Activated CD4-positive, alpha-beta memory T cell treated with anti-CD3 and anti-CD28 coated beads, Interleukin-2, amount 10 ng/mL, durations not matched to agents 7 days and 5 days (primary cell): Measurements from ENCODE around the gene PRPF18. TPM values are rescaled to one million over a fixed set of nuclear protein-coding genes. Genes with fewer than 3 reads are reported as not detected.

Source experiments
- CTCF ChIA-PET: fragments of 350-600 bp; sonication (Branson Sonifier 250); formaldehyde crosslinking; loops from one replicate; lab custom pipeline; 2021; ENCODE audit warnings: antibody characterized with exemption, inconsistent platforms; lab: Charles Lee
- POLR2A ChIA-PET: fragments of 350-600 bp; sonication (Branson Sonifier 250); formaldehyde crosslinking; loops from one replicate; lab custom pipeline; 2021; ENCODE audit warnings: antibody characterized with exemption; lab: Charles Lee
- DNase-seq: peaks from one replicate; pipeline ENCODE4 v3.0.0-alpha.2; 2020
- H3K27ac Mint-ChIP-seq: one replicate; pipeline ENCODE4 v1.8.0; 2021; ENCODE audit warnings: mild to moderate bottlenecking, mixed read lengths
- H3K27me3 Mint-ChIP-seq: one replicate; pipeline ENCODE4 v1.8.0; 2021; ENCODE audit warnings: mixed read lengths
- H3K36me3 Mint-ChIP-seq: one replicate; pipeline ENCODE4 v1.8.0; 2021; ENCODE audit warnings: low read depth, mixed read lengths
- H3K4me1 Mint-ChIP-seq: one replicate; pipeline ENCODE4 v1.8.0; 2021; ENCODE audit warnings: mixed read lengths
- H3K4me3 Mint-ChIP-seq: one replicate; pipeline ENCODE4 v1.8.0; 2021; ENCODE audit warnings: mild to moderate bottlenecking, mixed read lengths
- H3K9me3 Mint-ChIP-seq: one replicate; pipeline ENCODE4 v1.8.0; 2021; ENCODE audit warnings: mixed read lengths
- total RNA-seq, 2 experiments: library from RNA; stranded (reverse); gene quantifications; one replicate each; pipeline ENCODE4 v1.2.3, GENCODE V29; 2021

PRPF18 gene
- total RNA-seq, 2 experiments from 2014 or later = 22.5 to 26.0 TPM

DNA sequence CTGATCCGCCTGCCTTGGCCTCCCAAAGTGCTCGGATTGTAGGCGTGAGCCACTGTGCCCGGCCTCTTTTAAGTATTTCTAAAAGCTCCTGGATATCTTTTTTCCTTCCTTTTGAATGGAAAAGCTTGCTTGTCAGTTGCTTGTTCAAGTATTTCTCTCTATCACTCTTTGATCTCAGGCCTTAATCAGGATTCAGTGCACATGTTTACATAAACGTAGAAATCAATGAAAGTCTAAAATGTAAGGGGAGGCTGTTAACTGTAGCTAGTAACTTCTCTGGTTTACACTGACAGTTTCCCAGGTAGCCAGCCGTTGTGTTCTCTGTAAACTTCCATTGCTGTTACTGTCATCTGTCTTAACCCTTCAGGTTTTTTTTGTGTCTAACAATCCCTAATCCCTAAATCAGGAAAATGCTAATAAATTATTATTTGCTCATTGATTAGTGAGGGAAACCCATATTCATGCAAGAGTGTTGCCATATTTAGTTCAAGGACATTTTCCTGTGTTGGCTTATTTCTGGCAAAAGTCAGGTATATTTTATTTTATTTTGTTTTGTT is 1.5 kb upstream of the PRPF18 start:
- peaks cover 3% of the 10 kb centered on the region for H3K36me3 Mint-ChIP-seq
- ChIA-PET POLR2A (no interaction called here), CTCF (interaction anchor here (0.6 to 0.8 kb wide), 2 partner anchors 150 to 1391 kb away, joined by 3 read pairs; no protein-coding TSS in a partner anchor)
- no peak overlapping the region for H3K4me3 Mint-ChIP-seq
- no peaks in the 10 kb centered on the region for H3K9me3 Mint-ChIP-seq
- H3K27me3 Mint-ChIP-seq = peaks cover 23% of the 10 kb centered on the region
- H3K27ac Mint-ChIP-seq = no peak overlapping the region
- DNase-seq = no peak
- peaks cover 29% of the 10 kb centered on the region for H3K4me1 Mint-ChIP-seq

DNA sequence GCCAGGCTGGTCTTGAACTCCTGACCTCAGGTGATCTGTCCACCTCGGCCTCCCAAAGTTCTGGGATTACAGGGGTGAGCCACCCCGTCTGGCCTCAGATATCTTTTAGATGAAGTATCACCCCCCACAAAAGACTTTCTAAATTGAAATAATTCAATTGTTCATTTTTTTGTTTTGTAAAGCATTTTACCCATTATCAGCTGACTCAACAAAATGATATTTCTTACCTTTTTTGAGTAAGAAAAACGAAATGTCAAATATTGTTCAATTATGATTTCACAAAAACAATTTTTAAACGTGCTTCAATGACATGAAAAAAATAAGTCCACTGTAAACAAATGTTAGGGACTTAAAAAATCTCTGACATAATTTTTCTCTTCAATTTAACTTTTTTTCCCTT is 822 bp upstream of the PRPF18 start:
- Mint-ChIP-seq H3K4me1 (peaks cover 29% of the 10 kb centered on the region), H3K4me3 (peak overlapping the region; percentile 100), H3K36me3 (peaks cover 3% of the 10 kb centered on the region), H3K27ac (no peak overlapping the region), H3K27me3 (peaks cover 20% of the 10 kb centered on the region), H3K9me3 (no peaks in the 10 kb centered on the region)
- POLR2A ChIA-PET = interaction anchor here (1.4 to 2.4 kb wide), 2 partner anchors 234 to 599 kb away, joined by 3 to 17 read pairs; no protein-coding TSS in a partner anchor
- no peak for DNase-seq
- CTCF ChIA-PET = interaction anchor here (0.8 to 1.6 kb wide), 2 partner anchors 150 to 235 kb away, joined by 3 to 12 read pairs; no protein-coding TSS in a partner anchor

DNA sequence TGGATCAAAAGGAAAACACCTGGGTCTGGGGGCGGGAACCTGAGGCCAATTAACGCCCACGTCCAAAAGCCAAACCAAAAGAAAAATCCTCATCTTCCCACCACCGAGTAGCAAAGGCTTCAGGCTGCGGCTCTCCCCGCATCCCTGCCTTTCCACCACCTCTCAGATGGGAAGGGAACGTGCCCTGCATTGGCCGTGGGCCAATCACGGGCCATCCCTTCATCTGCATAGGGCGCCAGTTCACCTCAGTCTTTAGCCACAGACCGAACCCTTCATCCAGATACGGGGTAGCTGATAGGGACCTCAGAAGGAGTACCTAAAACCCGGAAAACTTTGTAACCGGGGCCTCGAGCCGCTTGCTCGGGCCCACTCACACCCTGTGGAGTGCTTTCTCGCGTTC is 626 bp downstream of the PRPF18 start:
- H3K4me3 Mint-ChIP-seq = peak overlapping the region; percentile 100
- ChIA-PET POLR2A (interaction anchor here (0.9 to 2.4 kb wide), 10 partner anchors 10 to 598 kb away, joined by 3 to 17 read pairs (median 3); no protein-coding TSS in a partner anchor), CTCF (interaction anchor here (0.6 to 1.6 kb wide), 8 partner anchors 13 to 236 kb away, joined by 3 to 12 read pairs (median 4); no protein-coding TSS in a partner anchor)
- H3K36me3 Mint-ChIP-seq = peaks cover 12% of the 10 kb centered on the region
- H3K9me3 Mint-ChIP-seq = no peaks in the 10 kb centered on the region
- DNase-seq = peak; percentile 23
- peak overlapping the region; percentile 91 for H3K27ac Mint-ChIP-seq
- H3K4me1 Mint-ChIP-seq = peaks cover 29% of the 10 kb centered on the region
- peaks cover 15% of the 10 kb centered on the region for H3K27me3 Mint-ChIP-seq

DNA sequence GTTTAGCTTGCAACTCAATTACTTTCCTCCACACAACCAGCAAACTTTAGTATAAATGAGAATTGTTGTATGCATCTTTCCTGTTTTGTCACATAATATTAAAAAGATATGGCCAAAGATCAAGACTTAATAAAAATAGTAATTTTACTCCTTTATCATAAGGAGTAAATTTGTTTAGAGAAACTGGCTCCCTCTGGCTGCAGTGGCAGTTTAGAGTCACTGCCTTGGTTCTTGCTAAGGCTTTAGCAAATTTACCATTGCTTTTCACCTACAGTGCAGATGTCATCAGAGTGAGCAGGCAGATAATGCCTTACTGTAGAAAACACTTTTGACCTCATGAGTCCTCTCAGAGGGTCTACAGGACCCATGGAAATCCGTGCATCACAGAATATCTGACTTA is 2.6 kb downstream of the PRPF18 start:
- Mint-ChIP-seq H3K4me1 (peaks cover 29% of the 10 kb centered on the region), H3K27me3 (peaks cover 3% of the 10 kb centered on the region), H3K27ac (no peak overlapping the region), H3K36me3 (peaks cover 23% of the 10 kb centered on the region), H3K4me3 (no peak overlapping the region), H3K9me3 (no peaks in the 10 kb centered on the region)
- no peak for DNase-seq
- ChIA-PET CTCF (interaction anchor here (0.6 kb wide), 1 partner anchor 1591 kb away, joined by 3 read pairs; no protein-coding TSS in a partner anchor), POLR2A (no interaction called here)

DNA sequence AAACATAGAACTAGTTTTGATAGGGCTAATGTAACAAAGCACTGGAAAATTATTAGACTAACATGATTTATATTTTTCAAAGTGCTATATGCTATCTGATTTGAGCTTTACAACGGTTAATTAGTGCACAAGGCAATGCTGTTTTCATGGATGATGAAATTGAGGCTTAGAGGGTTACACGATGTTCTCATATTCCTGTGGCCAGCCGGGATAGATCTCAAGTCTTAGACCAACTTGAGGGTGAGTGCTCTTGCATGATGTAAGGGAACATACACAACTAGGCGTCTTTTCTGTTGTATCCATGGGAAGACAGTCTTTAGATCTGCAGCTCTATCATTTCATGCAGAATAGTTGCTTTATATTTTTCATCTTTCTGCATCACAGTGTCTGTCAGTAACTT is 4.1 kb downstream of the PRPF18 start:
- Mint-ChIP-seq H3K9me3 (no peaks in the 10 kb centered on the region), H3K27ac (no peak overlapping the region), H3K4me1 (peaks cover 29% of the 10 kb centered on the region), H3K27me3 (no peaks in the 10 kb centered on the region), H3K36me3 (peaks cover 26% of the 10 kb centered on the region), H3K4me3 (no peak overlapping the region)
- no peak for DNase-seq
- POLR2A ChIA-PET = no interaction called here
- CTCF ChIA-PET = interaction anchor here (0.9 kb wide), 1 partner anchor 37 kb away, joined by 3 read pairs; no protein-coding TSS in a partner anchor

DNA sequence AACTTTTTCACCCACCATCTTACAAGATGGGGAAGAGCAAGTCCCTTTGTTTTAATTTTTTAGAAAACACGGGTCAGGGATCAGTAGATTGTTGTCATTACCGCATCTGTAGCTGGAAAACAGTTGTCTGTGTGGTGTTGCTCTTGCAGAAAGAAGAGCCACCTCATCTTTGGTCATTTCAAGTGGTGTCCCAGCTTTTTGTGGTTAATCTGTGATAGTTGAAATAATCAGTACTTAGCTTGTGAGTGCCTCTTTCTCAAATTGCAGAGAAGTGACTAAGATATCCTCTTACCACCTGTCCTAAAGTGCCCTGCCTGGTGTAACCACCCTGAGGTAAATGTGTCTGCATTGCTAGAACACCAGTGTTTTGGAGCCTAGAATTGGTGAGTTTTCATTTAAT is 5.5 kb downstream of the PRPF18 start:
- no peaks in the 10 kb centered on the region for H3K9me3 Mint-ChIP-seq
- H3K36me3 Mint-ChIP-seq = peaks cover 27% of the 10 kb centered on the region
- H3K27me3 Mint-ChIP-seq = no peaks in the 10 kb centered on the region
- no peak overlapping the region for H3K27ac Mint-ChIP-seq
- ChIA-PET POLR2A (no interaction called here), CTCF (interaction anchor here (0.6 to 0.7 kb wide), 2 partner anchors 570 to 574 kb away, joined by 3 to 5 read pairs; no protein-coding TSS in a partner anchor)
- DNase-seq = no peak
- peaks cover 19% of the 10 kb centered on the region for H3K4me1 Mint-ChIP-seq
- no peak overlapping the region for H3K4me3 Mint-ChIP-seq

DNA sequence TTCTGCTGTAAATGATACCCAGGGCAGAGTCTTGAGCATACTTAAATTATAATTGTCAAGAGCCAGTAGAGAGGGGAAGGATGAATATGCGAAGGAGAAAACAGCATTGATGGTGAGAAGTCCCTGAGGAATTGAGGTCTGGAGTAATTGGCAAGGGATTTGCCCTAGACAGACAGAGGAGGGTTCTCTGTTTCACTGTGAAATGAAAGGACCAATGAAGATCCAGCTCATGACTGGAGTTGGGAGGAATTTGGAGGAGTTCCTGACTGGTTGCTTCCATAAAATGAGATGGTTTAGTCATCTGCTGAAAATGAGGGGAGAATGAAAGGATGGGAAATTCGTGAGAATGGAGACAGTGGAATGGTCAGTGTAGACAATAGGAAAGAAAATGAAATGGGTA is 6.8 kb downstream of the PRPF18 start:
- Mint-ChIP-seq H3K27ac (no peak overlapping the region), H3K27me3 (no peaks in the 10 kb centered on the region), H3K9me3 (no peaks in the 10 kb centered on the region), H3K4me3 (no peak overlapping the region), H3K4me1 (peaks cover 10% of the 10 kb centered on the region), H3K36me3 (peaks cover 27% of the 10 kb centered on the region)
- POLR2A ChIA-PET = no interaction called here
- DNase-seq = no peak
- CTCF ChIA-PET = no interaction called here

DNA sequence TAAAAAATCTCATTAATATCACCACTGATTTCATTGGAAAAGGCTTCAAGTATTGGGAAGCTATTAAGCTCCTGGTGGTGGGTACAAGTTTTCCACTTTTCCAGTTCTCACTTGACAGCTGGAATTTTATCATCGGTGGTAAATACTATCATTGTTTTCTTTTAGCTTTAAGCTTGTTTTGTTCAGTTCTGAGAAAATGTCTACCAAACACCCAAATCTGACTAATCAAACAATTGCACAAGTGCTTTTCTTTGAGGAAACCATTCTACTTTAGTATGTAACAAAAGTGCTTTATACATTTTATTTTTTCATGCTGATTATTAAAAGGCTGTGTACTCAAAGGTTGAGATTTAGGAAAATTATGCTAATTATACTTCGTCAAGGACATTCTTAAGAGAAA is 7.9 kb downstream of the PRPF18 start:
- no peaks in the 10 kb centered on the region for H3K9me3 Mint-ChIP-seq
- peaks cover 32% of the 10 kb centered on the region for H3K36me3 Mint-ChIP-seq
- POLR2A ChIA-PET = no interaction called here
- peaks cover 2% of the 10 kb centered on the region for H3K4me1 Mint-ChIP-seq
- no peak overlapping the region for H3K4me3 Mint-ChIP-seq
- CTCF ChIA-PET = no interaction called here
- H3K27me3 Mint-ChIP-seq = no peaks in the 10 kb centered on the region
- no peak overlapping the region for H3K27ac Mint-ChIP-seq
- no peak for DNase-seq

DNA sequence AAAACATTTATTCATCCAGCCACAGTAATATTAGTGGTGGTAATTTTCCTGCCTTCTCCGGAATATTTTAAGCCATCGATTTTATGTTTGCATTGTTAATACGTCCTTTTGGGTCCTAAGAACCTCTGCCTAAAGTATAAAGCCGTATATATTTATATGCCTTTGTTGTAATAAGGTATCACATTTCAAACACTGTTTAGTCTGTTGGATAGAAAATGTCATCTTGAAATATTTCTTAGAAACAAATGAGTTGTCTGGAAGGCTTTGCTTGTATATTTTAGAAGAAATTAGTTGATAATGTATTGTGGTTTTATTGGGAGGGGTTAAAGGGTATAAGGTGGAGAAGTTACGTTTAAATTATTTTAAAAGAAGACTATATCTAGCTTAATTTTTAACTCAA is 11.1 kb downstream of the PRPF18 start:
- CTCF ChIA-PET = interaction anchor here (0.9 kb wide), 1 partner anchor 225 kb away, joined by 3 read pairs; no protein-coding TSS in a partner anchor
- peaks cover 26% of the 10 kb centered on the region for H3K36me3 Mint-ChIP-seq

DNA sequence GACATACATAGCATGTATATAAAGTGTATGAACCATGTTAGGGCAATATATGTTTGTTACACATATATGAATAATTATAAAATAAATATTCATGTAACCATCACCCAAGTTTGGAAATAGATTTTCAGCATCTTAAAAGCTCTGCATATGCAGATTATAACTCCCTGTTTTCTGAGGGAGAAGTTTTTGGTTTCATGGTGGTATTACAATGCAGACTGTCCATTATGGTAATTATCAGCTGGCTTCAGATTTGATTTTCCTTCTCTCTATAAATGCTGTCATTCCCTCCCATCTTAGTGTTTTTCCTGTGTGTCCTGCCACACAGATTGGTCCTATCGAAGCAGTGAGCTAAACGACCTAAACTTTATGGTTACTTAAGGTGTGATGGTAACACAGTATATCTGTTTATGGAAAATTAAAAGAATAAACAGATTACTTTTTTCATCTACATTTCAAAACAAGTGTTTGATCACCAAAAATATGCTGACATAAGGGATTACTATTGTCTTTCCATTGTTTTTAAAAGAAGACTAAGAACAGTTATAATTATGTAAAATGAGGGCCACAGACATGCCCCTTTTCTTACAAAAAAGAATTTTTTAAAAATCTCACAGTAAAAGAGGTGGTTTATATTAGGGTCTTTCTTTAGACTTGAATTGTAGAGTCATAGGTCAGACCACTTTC is 17.7 kb downstream of the PRPF18 start:
- Mint-ChIP-seq H3K36me3 (peaks cover 24% of the 10 kb centered on the region), H3K4me1 (no peaks in the 10 kb centered on the region), H3K27me3 (no peaks in the 10 kb centered on the region), H3K9me3 (no peaks in the 10 kb centered on the region), H3K27ac (no peak overlapping the region), H3K4me3 (no peak overlapping the region)
- CTCF ChIA-PET = no interaction called here
- DNase-seq = no peak
- POLR2A ChIA-PET = interaction anchor here (1.5 kb wide), 1 partner anchor 18 kb away, joined by 3 read pairs; the partner anchor contains the start of gene PRPF18

More for the DNA sequence above, 11.1 kb downstream of the PRPF18 start:
- POLR2A ChIA-PET = interaction anchor here (0.9 kb wide), 1 partner anchor 11 kb away, joined by 3 read pairs; the partner anchor contains the start of gene PRPF18
- Mint-ChIP-seq H3K9me3 (no peaks in the 10 kb centered on the region), H3K27me3 (no peaks in the 10 kb centered on the region), H3K4me1 (no peaks in the 10 kb centered on the region), H3K27ac (no peak overlapping the region), H3K4me3 (no peak overlapping the region)
- DNase-seq = no peak

DNA sequence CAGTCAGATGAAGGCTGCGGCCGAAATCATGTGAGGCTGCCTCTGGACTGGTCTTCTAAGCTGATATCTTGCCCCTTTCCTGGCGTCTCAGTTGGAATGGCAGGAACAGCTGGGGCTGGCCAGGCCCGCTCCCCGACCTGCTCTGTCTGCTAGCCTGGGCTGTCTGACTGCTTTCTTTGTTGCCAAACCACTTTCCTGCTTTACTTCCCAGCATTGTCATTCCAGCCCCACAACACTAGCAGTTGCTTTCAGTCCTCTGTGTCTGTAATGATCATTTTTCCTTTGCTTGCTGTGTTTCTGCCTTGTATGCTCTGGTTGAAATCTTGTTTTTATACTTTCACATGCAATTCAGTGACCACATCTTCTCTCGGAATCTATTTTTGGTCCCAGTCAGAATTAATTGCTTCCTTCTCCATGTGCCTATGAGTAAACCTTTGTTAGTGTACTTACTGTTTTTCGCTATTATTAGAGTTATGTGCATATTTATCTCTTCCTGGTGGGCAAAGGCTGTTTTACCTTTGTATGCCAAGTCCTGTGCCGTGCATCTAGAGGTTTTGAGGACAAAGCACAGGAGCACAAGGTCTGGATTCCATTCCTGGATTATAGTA is 21.6 kb downstream of the PRPF18 start:
- POLR2A ChIA-PET = no interaction called here
- no peaks in the 10 kb centered on the region for H3K27me3 Mint-ChIP-seq
- H3K9me3 Mint-ChIP-seq = no peaks in the 10 kb centered on the region
- no peak overlapping the region for H3K27ac Mint-ChIP-seq
- DNase-seq = no peak
- no peak overlapping the region for H3K4me3 Mint-ChIP-seq
- H3K4me1 Mint-ChIP-seq = no peaks in the 10 kb centered on the region
- peaks cover 36% of the 10 kb centered on the region for H3K36me3 Mint-ChIP-seq
- CTCF ChIA-PET = no interaction called here

DNA sequence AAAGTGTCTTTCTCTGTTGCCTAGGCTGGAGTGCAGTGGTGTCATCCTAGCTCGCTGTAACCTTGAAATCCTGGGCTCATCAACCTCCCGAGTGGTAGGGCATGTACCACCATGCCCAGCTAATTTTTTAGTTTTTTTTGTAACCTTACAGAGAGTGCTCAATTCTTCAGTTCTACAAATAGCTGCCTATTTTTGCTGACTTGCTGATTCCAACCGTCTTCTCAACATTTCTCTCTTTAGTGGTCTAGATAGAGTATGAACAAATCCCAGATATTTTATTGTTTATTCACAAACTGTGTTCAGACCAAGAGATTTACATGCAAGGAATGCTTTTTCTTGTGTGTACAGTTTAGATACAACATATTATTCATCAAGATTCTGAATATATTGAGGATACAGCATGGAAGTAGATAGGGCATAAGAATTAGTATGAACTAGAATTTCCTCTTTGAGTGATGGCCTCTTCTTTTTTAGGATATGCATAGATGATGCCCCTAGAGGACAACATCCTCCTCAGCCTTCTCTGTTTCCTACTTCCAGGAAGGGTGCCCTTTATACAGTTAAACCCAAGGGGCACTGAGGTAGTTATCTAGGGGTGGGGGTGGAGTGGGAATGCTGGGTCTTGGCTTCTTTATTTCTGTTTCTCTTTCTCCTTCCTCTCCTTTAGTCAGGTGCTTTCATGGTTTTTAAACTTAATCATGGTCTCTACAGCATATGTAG is 26.0 kb downstream of the PRPF18 start:
- Mint-ChIP-seq H3K4me1 (no peaks in the 10 kb centered on the region), H3K27me3 (no peaks in the 10 kb centered on the region), H3K36me3 (peaks cover 36% of the 10 kb centered on the region), H3K9me3 (no peaks in the 10 kb centered on the region), H3K4me3 (no peak overlapping the region), H3K27ac (no peak overlapping the region)
- no peak for DNase-seq
- ChIA-PET POLR2A (no interaction called here), CTCF (interaction anchor here (0.7 kb wide), 1 partner anchor 19 kb away, joined by 3 read pairs; no protein-coding TSS in a partner anchor)
